Activated naive CD4-positive, alpha-beta T cell treated with anti-CD3 and anti-CD28 coated beads, Interleukin-2, amount 10 ng/mL, durations not matched to agents 7 days and 5 days (primary cell): ENCODE results near the gene MADD.

Experiments used
- CTCF ChIA-PET: fragments of 350-600 bp; sonication (Branson Sonifier 250); formaldehyde crosslinking; loops from one replicate; lab custom pipeline; 2021; ENCODE audit warnings: antibody characterized with exemption; lab: Charles Lee
- DNase-seq: peaks from one replicate; pipeline ENCODE4 v3.0.0-alpha.2; 2020
- H3K27ac Mint-ChIP-seq: one replicate; pipeline ENCODE4 v1.8.0; 2021; ENCODE audit warnings: mild to moderate bottlenecking, moderate library complexity, mixed read lengths
- H3K27me3 Mint-ChIP-seq: one replicate; pipeline ENCODE4 v1.8.0; 2021; ENCODE audit warnings: mild to moderate bottlenecking, mixed read lengths
- H3K36me3 Mint-ChIP-seq: one replicate; pipeline ENCODE4 v1.8.0; 2021; ENCODE audit warnings: mixed read lengths
- H3K4me1 Mint-ChIP-seq: one replicate; pipeline ENCODE4 v1.8.0; 2021; ENCODE audit warnings: mixed read lengths
- H3K4me3 Mint-ChIP-seq: one replicate; pipeline ENCODE4 v1.8.0; 2021; ENCODE audit warnings: mild to moderate bottlenecking, moderate library complexity, mixed read lengths
- H3K9me3 Mint-ChIP-seq: one replicate; pipeline ENCODE4 v1.8.0; 2021; ENCODE audit warnings: mixed read lengths

Gene MADD

DNA sequence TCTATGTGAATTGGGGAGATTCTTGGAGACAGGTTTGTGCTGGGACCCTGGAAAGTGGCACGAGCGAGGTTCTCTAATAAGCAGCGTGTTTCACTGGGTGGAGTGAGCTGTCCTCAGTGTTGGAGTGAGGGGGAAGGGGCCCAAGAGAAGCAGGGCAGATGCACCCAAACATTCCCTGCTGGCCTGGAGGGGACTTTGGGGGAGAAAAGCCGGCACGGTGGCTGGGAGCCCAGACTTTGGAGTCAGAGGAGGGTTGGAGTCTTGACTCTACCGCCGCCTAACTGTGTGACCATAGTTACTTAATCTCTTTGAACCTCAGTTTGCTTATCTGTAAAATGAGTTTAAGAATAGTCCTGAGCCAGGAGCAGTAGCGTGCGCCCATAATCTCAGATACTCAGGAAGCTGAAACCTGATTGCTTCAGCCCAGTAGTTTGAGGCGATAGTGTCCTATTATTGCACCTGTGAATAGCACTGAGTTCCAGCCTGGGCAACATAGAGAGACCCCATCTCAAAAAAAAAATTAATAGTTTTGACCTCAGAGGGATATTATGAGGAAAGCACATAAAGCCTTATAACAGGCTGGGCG lies 11.5 kb upstream of the MADD start:
- H3K36me3 Mint-ChIP-seq: no peaks in the 10 kb centered on the region
- no peaks in the 10 kb centered on the region for H3K9me3 Mint-ChIP-seq
- H3K4me1 Mint-ChIP-seq: peaks cover 16% of the 10 kb centered on the region
- CTCF ChIA-PET: interaction anchor here (1.0 to 3.9 kb wide), 16 partner anchors 10 to 196 kb away, joined by 3 to 39 read pairs (median 8); partner anchors contain the start of genes ACP2, ARFGAP2 and DDB2
- H3K27me3 Mint-ChIP-seq: no peaks in the 10 kb centered on the region
- H3K27ac Mint-ChIP-seq: no peak overlapping the region
- H3K4me3 Mint-ChIP-seq: no peak overlapping the region
- DNase-seq: no peak

DNA sequence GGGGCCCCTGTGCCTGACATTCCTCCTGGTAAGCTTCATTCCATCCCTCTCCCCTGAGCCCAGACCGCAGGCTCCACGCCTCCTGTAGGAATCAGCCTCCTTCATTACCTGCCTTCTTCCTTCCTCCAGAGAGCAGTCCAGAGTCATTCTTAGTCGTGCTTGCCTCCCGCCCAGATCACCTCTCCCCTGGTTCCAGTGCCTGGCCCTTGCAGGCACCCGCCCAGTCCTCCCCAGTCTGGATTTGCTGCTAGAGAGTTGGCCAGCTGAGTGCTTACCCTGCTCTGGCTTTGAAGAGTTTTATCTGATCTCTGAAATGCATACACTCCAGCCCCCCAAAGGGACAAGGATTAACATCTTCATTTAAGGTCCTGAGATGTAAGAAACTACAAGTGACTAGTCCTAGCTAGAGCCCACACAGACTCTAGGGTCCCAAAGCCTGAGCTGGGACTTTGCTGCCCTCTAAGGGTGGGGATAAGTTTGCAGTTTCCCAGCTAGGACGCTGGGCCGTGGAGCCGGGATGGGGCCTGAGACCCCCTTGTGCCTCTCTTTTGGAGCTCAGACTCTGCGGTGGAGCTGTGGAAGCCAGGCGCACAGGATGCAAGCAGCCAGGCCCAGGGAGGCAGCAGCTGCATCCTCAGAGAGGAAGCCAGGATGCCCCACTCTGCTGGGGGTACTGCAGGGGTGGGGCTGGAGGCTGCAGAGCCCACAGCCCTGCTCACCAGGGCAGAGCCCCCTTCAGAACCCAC lies 10.5 kb upstream of the MADD start:
- Mint-ChIP-seq H3K27ac (peak overlapping the region; percentile 66), H3K4me3 (no peak overlapping the region), H3K27me3 (no peaks in the 10 kb centered on the region), H3K36me3 (peaks cover 2% of the 10 kb centered on the region), H3K4me1 (peaks cover 18% of the 10 kb centered on the region), H3K9me3 (no peaks in the 10 kb centered on the region)
- CTCF ChIA-PET: interaction anchor here (0.6 to 3.9 kb wide), 25 partner anchors 8 to 195 kb away, joined by 3 to 39 read pairs (median 5); partner anchors contain the start of genes ACP2, ARFGAP2 and DDB2
- peak; percentile 57 for DNase-seq

DNA sequence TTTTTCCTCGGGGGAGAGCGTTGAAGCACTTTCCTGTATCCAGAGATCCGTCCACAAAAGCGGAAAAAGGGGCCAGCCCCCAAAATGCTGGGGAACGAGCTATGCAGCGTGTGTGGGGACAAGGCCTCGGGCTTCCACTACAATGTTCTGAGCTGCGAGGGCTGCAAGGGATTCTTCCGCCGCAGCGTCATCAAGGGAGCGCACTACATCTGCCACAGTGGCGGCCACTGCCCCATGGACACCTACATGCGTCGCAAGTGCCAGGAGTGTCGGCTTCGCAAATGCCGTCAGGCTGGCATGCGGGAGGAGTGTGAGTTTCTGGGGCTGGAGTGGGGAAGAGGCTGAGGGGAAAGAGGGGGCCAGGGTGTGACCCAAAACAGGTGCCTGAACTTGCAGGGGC lies 9.6 kb upstream of the MADD start:
- CTCF ChIA-PET: interaction anchor here (1.0 to 3.9 kb wide), 11 partner anchors 11 to 152 kb away, joined by 3 to 39 read pairs (median 10); partner anchors contain the start of genes ACP2 and DDB2
- no peaks in the 10 kb centered on the region for H3K9me3 Mint-ChIP-seq
- DNase-seq: no peak
- H3K36me3 Mint-ChIP-seq: peaks cover 3% of the 10 kb centered on the region
- H3K27ac Mint-ChIP-seq: no peak overlapping the region
- no peaks in the 10 kb centered on the region for H3K27me3 Mint-ChIP-seq
- H3K4me1 Mint-ChIP-seq: peaks cover 27% of the 10 kb centered on the region
- no peak overlapping the region for H3K4me3 Mint-ChIP-seq

DNA sequence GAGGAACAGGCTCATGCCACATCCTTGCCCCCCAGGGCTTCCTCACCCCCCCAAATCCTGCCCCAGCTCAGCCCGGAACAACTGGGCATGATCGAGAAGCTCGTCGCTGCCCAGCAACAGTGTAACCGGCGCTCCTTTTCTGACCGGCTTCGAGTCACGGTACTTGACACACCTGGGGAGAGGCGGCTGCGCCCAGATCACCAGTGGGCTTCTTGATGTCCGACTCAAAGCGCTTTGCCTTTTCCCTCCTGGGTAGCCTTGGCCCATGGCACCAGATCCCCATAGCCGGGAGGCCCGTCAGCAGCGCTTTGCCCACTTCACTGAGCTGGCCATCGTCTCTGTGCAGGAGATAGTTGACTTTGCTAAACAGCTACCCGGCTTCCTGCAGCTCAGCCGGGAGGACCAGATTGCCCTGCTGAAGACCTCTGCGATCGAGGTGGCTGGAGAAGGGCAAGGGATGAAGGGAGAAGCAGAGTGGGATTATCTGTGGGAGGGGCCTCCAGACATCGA lies 8.6 kb upstream of the MADD start:
- H3K27ac Mint-ChIP-seq: peak overlapping the region; percentile 7
- H3K27me3 Mint-ChIP-seq: no peaks in the 10 kb centered on the region
- H3K4me3 Mint-ChIP-seq: no peak overlapping the region
- CTCF ChIA-PET: interaction anchor here (0.9 to 1.0 kb wide), 2 partner anchors 13 to 45 kb away, joined by 3 read pairs; partner anchors contain the start of gene ACP2
- H3K4me1 Mint-ChIP-seq: peaks cover 36% of the 10 kb centered on the region
- no peaks in the 10 kb centered on the region for H3K9me3 Mint-ChIP-seq
- peaks cover 3% of the 10 kb centered on the region for H3K36me3 Mint-ChIP-seq
- no peak for DNase-seq

DNA sequence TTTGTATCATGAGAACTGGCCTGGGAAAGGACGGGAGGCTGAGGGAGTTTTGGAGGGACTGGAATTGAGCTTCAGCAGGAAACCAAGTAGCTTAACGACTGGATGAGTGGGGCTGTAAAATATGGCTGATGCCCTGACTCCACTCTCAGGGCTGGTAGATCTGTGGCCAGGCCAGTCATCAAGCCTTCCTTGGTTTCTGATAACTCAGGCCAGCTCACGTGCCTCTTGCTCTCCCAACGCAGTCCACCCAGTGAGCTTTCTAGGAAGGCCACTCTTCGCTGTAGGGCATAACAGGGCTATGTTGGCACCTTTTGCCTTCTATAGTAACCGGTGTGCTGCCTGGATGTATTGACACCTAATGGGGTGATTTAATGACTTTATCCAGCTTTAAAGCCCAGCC lies 5.8 kb upstream of the MADD start:
- no peak for DNase-seq
- CTCF ChIA-PET: interaction anchor here (2.1 to 3.8 kb wide), 2 partner anchors 16 to 30 kb away, joined by 8 to 12 read pairs; partner anchors contain the start of gene ACP2
- no peaks in the 10 kb centered on the region for H3K27me3 Mint-ChIP-seq
- peak overlapping the region; percentile 88 for H3K27ac Mint-ChIP-seq
- no peaks in the 10 kb centered on the region for H3K9me3 Mint-ChIP-seq
- peaks cover 52% of the 10 kb centered on the region for H3K4me1 Mint-ChIP-seq
- peaks cover 6% of the 10 kb centered on the region for H3K36me3 Mint-ChIP-seq
- no peak overlapping the region for H3K4me3 Mint-ChIP-seq

DNA sequence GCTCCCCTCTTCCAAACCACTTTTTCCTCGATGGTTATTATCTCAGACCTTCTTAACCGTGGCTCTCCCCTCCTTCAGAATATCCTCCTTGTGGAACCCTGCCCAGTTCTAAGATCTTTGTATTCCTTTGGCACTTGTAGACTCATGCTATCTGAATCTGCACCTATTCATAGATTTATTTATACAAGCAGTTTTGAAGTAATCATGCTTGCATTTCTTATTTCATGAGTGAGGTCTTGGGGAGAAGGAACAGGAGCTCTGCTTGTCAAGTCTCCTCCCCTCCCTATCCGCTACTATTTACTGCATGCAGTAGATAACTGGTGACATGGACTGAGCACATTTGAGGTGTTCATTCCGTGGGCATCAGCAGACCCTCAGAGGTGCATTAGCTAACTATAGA lies 5.4 kb upstream of the MADD start:
- Mint-ChIP-seq H3K27ac (peak overlapping the region; percentile 88), H3K9me3 (no peaks in the 10 kb centered on the region), H3K4me1 (peaks cover 50% of the 10 kb centered on the region), H3K4me3 (no peak overlapping the region), H3K27me3 (no peaks in the 10 kb centered on the region), H3K36me3 (peaks cover 6% of the 10 kb centered on the region)
- CTCF ChIA-PET: interaction anchor here (0.9 to 3.8 kb wide), 3 partner anchors 16 to 108 kb away, joined by 3 to 12 read pairs (median 8); partner anchors contain the start of gene ACP2
- DNase-seq: no peak

DNA sequence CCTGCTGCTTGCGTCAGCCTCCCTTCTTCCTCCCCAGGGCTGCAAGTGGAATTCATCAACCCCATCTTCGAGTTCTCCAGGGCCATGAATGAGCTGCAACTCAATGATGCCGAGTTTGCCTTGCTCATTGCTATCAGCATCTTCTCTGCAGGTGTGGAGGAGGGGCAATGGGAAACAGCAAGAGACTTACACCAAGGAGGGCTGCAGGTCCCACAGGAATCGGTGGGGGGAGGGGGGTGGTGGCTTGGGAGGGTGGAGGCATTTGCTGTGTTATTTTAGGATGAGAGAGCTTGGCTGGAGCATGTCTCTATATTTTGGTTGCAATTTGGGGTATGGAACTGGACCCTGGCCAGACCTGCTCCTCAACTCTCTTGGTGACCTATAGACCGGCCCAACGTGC lies 2.1 kb upstream of the MADD start:
- CTCF ChIA-PET: interaction anchor here (1.2 to 2.3 kb wide), 3 partner anchors 9 to 90 kb away, joined by 3 to 21 read pairs (median 4); partner anchors contain the start of gene ACP2
- H3K36me3 Mint-ChIP-seq: peaks cover 10% of the 10 kb centered on the region
- H3K27me3 Mint-ChIP-seq: no peaks in the 10 kb centered on the region
- DNase-seq: no peak
- H3K4me3 Mint-ChIP-seq: no peak overlapping the region
- H3K9me3 Mint-ChIP-seq: no peaks in the 10 kb centered on the region
- H3K27ac Mint-ChIP-seq: peak overlapping the region; percentile 99
- peaks cover 65% of the 10 kb centered on the region for H3K4me1 Mint-ChIP-seq

DNA sequence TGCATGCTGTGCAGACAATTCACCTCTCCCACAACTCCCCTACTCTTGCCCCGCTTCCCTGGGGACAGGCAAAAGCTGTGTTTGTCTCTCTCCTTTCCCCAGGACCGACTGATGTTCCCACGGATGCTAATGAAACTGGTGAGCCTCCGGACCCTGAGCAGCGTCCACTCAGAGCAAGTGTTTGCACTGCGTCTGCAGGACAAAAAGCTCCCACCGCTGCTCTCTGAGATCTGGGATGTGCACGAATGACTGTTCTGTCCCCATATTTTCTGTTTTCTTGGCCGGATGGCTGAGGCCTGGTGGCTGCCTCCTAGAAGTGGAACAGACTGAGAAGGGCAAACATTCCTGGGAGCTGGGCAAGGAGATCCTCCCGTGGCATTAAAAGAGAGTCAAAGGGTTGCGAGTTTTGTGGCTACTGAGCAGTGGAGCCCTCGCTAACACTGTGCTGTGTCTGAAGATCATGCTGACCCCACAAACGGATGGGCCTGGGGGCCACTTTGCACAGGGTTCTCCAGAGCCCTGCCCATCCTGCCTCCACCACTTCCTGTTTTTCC lies 1.4 kb upstream of the MADD start:
- CTCF ChIA-PET: interaction anchor here (1.2 to 2.3 kb wide), 3 partner anchors 10 to 90 kb away, joined by 3 to 21 read pairs (median 4); partner anchors contain the start of gene ACP2
- peak overlapping the region; percentile 99 for H3K27ac Mint-ChIP-seq
- H3K4me1 Mint-ChIP-seq: peaks cover 68% of the 10 kb centered on the region
- no peak for DNase-seq
- no peaks in the 10 kb centered on the region for H3K27me3 Mint-ChIP-seq
- peak overlapping the region; percentile 84 for H3K4me3 Mint-ChIP-seq
- peaks cover 11% of the 10 kb centered on the region for H3K36me3 Mint-ChIP-seq
- no peaks in the 10 kb centered on the region for H3K9me3 Mint-ChIP-seq

DNA sequence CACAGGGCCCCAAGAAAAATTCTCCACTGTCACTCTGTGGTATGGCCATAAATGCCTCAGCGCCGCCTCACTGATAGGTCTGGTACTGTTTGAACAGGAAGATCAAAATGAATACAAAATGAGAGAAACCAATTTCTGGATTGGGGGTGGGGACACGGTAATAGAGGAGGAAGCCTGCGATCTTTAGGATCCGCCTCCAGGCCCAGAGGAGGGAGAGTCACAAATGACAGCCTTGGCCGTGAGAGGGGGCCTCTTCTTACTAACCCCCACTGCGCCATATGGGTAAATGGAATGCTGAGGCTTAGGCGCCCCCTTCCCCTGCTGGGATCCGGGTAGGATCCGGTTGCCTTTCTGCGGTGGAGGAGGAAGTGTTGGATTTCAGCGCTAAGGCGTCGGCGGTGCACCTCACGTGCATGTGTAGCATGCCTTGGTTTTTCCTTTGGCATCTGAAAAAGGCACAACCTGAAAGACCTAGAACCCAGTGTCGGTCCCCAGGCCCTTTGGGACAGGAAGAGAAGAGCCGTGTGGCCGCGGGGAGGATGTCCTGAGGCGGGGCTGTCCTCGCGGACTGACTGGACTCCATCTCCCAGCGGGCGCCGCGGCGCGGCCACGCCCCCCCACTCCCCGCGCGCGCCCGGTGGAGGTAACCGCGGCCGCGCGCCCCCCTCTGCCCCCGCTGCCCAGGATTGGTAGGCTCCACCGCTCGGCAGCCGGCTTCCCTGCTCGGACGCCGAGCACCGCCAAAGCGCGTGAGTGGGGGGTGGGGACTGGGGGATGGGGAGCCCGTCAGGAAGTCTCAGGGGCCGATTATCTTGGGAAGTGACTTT lies 718 bp upstream of the MADD start:
- Mint-ChIP-seq H3K4me3 (peak overlapping the region; percentile 84), H3K27me3 (no peaks in the 10 kb centered on the region), H3K27ac (peak overlapping the region; percentile 99), H3K9me3 (no peaks in the 10 kb centered on the region), H3K36me3 (peaks cover 16% of the 10 kb centered on the region), H3K4me1 (peaks cover 68% of the 10 kb centered on the region)
- DNase-seq: peak; percentile 90
- CTCF ChIA-PET: interaction anchor here (1.2 to 2.3 kb wide), 3 partner anchors 10 to 91 kb away, joined by 3 to 21 read pairs (median 4); partner anchors contain the start of gene ACP2

DNA sequence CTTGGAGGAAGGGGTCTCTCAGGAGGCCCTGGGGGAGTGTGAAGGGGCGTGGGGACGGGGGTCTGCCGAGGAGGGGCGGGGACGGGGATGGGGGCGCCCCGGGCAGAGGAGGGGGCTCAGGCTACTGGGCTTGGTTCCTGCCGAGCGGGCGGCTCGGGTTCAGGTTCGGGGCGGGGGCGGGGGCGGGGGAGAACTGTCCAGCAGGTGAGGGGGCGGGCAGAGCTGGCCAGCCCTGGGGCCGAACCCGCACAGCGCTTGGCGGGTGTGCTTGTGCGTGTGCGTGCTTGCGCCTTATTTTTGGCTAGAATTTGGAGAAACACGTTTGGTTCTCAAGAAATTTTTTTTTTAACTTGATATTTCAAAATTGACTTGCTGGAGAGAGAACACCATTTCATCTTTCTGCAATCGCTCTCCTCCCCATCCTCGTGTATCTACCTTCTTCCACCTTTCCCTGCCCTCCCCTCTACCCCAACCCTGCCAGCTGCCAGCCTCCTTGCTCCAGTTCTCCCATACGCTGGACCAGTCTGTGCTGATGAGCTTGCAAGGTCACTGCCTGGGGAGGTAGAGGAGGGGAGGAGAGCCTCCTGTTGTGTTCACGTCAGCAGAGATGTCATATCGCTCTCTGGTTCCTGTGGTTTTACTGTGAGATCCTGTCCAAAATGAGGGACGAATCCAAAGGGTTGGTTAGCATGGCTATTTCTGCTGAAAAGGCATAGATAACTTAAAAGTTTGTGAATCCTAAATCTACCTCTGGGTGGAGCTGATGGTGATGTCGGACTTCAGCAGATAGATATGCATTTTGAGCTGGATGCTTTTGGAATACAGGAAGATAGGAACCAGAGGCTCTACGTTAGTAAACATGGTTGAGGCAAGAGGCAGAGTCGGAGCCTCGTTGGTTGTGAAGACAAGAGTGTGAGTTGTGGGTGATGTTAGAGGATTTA lies 668 bp downstream of the MADD start:
- CTCF ChIA-PET: interaction anchor here (0.9 to 2.1 kb wide), 10 partner anchors 10 to 142 kb away, joined by 3 to 10 read pairs (median 5); partner anchors contain the start of gene ACP2
- Mint-ChIP-seq H3K27ac (peak overlapping the region; percentile 91), H3K4me3 (peak overlapping the region; percentile 84), H3K4me1 (peaks cover 54% of the 10 kb centered on the region), H3K9me3 (no peaks in the 10 kb centered on the region), H3K27me3 (no peaks in the 10 kb centered on the region), H3K36me3 (peaks cover 21% of the 10 kb centered on the region)
- peak; percentile 52 for DNase-seq

DNA sequence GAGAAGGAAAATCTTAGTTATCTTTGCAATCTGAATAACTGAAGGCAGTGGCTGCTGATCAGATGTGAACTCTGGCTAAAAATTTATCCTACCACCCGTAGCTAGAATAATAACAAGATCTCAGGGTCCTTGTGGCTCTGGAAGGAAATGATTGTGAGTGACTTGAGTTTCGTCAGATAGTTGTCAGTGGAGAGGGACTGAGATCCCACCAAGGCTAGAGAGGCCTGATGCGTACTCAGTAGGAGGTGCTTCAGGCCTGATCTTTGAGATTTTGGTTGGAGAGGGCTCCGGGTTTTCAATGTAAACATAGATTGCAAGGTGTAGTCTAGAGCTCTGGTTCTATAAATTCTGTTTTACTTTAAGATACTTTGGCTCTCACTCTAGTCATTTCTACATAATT lies 1.4 kb downstream of the MADD start:
- CTCF ChIA-PET: interaction anchor here (0.8 to 2.1 kb wide), 10 partner anchors 9 to 141 kb away, joined by 3 to 10 read pairs (median 5); partner anchors contain the start of genes ACP2 and NR1H3
- DNase-seq: no peak
- Mint-ChIP-seq H3K4me3 (peak overlapping the region; percentile 84), H3K9me3 (no peaks in the 10 kb centered on the region), H3K27me3 (no peaks in the 10 kb centered on the region), H3K27ac (peak overlapping the region; percentile 91), H3K36me3 (peaks cover 29% of the 10 kb centered on the region), H3K4me1 (peaks cover 48% of the 10 kb centered on the region)

DNA sequence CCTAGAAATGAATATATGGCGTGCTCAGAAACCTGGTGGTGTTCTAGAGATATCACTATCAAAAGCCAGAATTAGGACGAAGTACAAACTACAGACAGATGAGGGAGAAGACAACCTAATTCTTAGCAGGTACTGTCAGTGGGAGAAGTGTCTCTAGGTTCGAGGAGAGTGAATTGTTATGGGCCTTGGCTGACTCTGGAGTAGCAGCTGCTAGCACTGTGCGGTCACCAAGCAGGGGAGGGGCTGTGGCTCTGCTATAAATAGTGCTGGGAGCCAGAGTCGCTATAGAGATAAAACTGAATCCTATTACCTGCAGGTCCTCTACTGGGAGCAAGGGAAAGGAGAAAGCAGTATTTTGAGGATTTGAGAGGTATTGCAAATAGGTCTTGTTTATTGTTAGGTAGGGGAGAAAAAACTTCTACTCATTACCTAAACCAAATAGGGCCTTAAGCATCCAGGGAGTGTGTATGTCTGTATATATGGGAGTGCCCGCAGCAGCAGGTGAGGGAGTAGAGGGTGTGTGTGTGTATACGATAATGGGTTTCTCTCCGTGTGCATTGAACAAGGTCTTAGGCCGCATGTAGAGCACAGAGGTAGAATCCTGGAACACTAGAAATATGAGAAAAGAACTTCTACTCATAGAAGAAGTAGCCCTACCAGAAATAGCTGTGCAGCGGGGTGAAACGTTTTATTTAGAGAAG lies 2.2 kb downstream of the MADD start:
- no peaks in the 10 kb centered on the region for H3K9me3 Mint-ChIP-seq
- peak overlapping the region; percentile 84 for H3K4me3 Mint-ChIP-seq
- peaks cover 37% of the 10 kb centered on the region for H3K36me3 Mint-ChIP-seq
- no peaks in the 10 kb centered on the region for H3K27me3 Mint-ChIP-seq
- peak; percentile 40 for DNase-seq
- H3K4me1 Mint-ChIP-seq: peaks cover 46% of the 10 kb centered on the region
- H3K27ac Mint-ChIP-seq: peak overlapping the region; percentile 9
- CTCF ChIA-PET: interaction anchor here (0.8 to 2.1 kb wide), 6 partner anchors 13 to 140 kb away, joined by 3 to 10 read pairs (median 4); partner anchors contain the start of gene NR1H3
